Measurements from ENCODE around the gene GHRH.
A peak's percentile ranks its signal among the peaks of the same experiment; 100 is the strongest.

Gene GHRH

GRCh38 chr20:37293301-37293943 lies 31.8 kb upstream of the GHRH start:
- TF ChIP-seq CTCF (IDR thresholded peaks at IDR 0.05; ENCODE audit: low read depth, low read length, missing control alignments), result no peak
- H3K4me3 ChIP-seq (ENCODE audit: low read depth, low read length), result no peak overlapping the region
- no peak for DNase-seq (ENCODE audit: low read depth)

- TF ChIP-seq CTCF (IDR thresholded peaks at IDR 0.05; ENCODE audit: low read depth, low read length, missing control alignments), result no peak
- no peak for DNase-seq (ENCODE audit: low read depth)
Observed at GRCh38 chr20:37291724-37292126, 30.1 kb upstream of the GHRH start.

GRCh38 chr20:37290158-37290810 lies 28.7 kb upstream of the GHRH start:
- H3K4me3 ChIP-seq (ENCODE audit: low read depth, low read length), result peak overlapping the region; percentile 77
- TF ChIP-seq CTCF (IDR thresholded peaks at IDR 0.05; ENCODE audit: low read depth, low read length, missing control alignments), result no peak
- DNase-seq (ENCODE audit: low read depth), result no peak

More at GRCh38 chr20:37291724-37292126, 30.1 kb upstream of the GHRH start:
- H3K4me3 ChIP-seq (ENCODE audit: low read depth, low read length), result peak overlapping the region; percentile 77

GRCh38 chr20:37288091-37288490 lies 26.5 kb upstream of the GHRH start:
- DNase-seq (ENCODE audit: low read depth), result no peak

GRCh38 chr20:37285664-37286374 lies 24.2 kb upstream of the GHRH start:
- TF ChIP-seq CTCF (IDR thresholded peaks at IDR 0.05; ENCODE audit: low read depth, low read length, missing control alignments), result no peak
- no peak overlapping the region for H3K4me3 ChIP-seq (ENCODE audit: low read depth, low read length)
- no peak for DNase-seq (ENCODE audit: low read depth)

More at GRCh38 chr20:37288091-37288490, 26.5 kb upstream of the GHRH start:
- TF ChIP-seq CTCF (IDR thresholded peaks at IDR 0.05; ENCODE audit: low read depth, low read length, missing control alignments), result no peak
- no peak overlapping the region for H3K4me3 ChIP-seq (ENCODE audit: low read depth, low read length)

GRCh38 chr20:37284691-37285161 lies 23.1 kb upstream of the GHRH start:
- no peak for DNase-seq (ENCODE audit: low read depth)
- TF ChIP-seq CTCF (IDR thresholded peaks at IDR 0.05; ENCODE audit: low read depth, low read length, missing control alignments), result no peak
- no peak overlapping the region for H3K4me3 ChIP-seq (ENCODE audit: low read depth, low read length)

All from GM12864 (cell line).